Measurements from ENCODE around the gene MESD.

GRCh38 chr15:81012588-81012987 is 23.0 kb upstream of the MESD start:
- TF ChIP-seq CTCF (IDR thresholded peaks at IDR 0.05) (no peak), POLR2A (IDR thresholded peaks at IDR 0.05) (no peak)

Data from heart left ventricle (tissue), 13 donors.